ENCODE data around the gene ZNF680. TPM values are rescaled to one million over a fixed set of nuclear protein-coding genes. Genes with fewer than 3 reads are reported as not detected.

Gene ZNF680
- total RNA-seq, 3 donors from 2014 or later: 16.2 to 50.3 (median 34.1) TPM

DNA sequence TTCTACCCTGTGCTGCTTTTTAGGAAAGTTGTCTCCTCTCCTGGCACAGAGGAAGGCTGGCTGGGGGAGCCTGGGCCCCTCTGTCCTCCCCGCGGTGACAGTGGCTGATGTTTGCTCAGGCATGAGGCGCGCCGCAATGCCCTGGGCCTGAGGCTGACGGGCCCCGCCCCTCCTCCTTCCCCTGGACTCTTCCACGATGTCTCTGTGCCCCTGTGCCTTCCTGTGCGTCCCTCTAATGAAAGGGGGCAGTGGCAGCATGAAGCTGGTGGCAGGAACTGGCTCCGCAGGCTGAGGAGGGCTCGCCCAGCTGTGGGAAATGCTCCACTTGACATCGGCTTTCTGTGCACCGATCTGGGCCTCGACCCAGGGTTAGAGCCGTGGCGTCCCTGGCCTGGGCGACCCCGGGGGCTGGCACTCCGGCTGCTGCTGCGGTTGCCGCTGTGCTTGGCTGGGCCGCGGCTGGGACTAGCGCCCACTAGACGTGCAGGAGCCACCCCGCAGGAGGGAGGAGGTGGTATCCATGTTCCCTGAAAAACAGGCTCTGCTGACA lies 67.9 kb downstream of the ZNF680 start:
- Histone ChIP-seq H3K36me3 (no peaks in the 10 kb centered on the region), H3K4me1 (no peaks in the 10 kb centered on the region), H3K27ac (peak overlapping the region in 1 of 2 donors; percentile 8), H3K27me3 (no peaks in the 10 kb centered on the region), H3K9me3 (peaks cover 13 to 28% of the 10 kb centered on the region in 2 donors), H3K4me3 (peak overlapping the region; percentile 18 to 58 (median 44))
- peak in 1 of 2 donors; percentile 56 for DNase-seq (ENCODE audit: low spot score in 2 of 2)
- TF ChIP-seq, protein P1, sequence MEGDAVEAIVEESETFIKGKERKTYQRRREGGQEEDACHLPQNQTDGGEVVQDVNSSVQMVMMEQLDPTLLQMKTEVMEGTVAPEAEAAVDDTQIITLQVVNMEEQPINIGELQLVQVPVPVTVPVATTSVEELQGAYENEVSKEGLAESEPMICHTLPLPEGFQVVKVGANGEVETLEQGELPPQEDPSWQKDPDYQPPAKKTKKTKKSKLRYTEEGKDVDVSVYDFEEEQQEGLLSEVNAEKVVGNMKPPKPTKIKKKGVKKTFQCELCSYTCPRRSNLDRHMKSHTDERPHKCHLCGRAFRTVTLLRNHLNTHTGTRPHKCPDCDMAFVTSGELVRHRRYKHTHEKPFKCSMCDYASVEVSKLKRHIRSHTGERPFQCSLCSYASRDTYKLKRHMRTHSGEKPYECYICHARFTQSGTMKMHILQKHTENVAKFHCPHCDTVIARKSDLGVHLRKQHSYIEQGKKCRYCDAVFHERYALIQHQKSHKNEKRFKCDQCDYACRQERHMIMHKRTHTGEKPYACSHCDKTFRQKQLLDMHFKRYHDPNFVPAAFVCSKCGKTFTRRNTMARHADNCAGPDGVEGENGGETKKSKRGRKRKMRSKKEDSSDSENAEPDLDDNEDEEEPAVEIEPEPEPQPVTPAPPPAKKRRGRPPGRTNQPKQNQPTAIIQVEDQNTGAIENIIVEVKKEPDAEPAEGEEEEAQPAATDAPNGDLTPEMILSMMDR (IDR thresholded peaks at IDR 0.05): no peak
- TF ChIP-seq POLR2A (IDR thresholded peaks at IDR 0.05) (no peak), POLR2AphosphoS5 (IDR thresholded peaks at IDR 0.05) (no peak)
- intact Hi-C loops (cut with DNase I; ENCODE audit: low total_unique reads): no loop called here

DNA sequence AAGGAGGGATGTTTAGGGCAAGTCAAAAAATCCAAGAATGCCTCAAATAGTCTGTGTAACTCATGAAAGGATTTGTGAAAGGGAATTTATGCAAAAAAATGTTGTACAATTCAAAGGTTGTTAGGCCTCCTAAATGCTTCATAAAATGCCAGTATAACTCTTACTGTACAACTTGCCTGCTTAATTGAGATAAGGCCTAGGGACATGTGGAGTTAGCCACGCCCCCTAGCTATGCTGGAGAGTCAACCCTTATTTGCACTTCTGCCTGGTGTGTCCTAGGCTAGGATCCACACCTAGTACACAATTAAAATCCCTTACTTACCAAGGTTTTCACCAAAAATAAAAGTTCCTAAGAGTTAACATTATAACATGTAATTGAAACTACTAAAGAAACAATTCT lies 77.2 kb downstream of the ZNF680 start:
- H3K4me1 ChIP-seq: no peaks in the 10 kb centered on the region
- intact Hi-C loops (cut with DNase I; ENCODE audit: low total_unique reads): no loop called here
- no peak for DNase-seq (ENCODE audit: low spot score in 2 of 2)
- H3K27ac ChIP-seq: no peak overlapping the region
- H3K9me3 ChIP-seq: peaks cover 15 to 28% of the 10 kb centered on the region in 2 donors
- TF ChIP-seq, protein P1 (IDR thresholded peaks at IDR 0.05): no peak
- TF ChIP-seq POLR2AphosphoS5 (IDR thresholded peaks at IDR 0.05) (no peak), POLR2A (IDR thresholded peaks at IDR 0.05) (no peak)
- no peaks in the 10 kb centered on the region for H3K27me3 ChIP-seq
- H3K4me3 ChIP-seq: no peak overlapping the region
- no peaks in the 10 kb centered on the region for H3K36me3 ChIP-seq

Other genes starting within 250 kb of the ZNF680 start
- gene ZNF736, start 249.1 kb downstream of the ZNF680 start, total RNA-seq: 10 to 100 TPM; 16.3 to 32.5 (median 28.5) TPM
- gene ZNF107, start 103.1 kb upstream of the ZNF680 start, total RNA-seq: 10 to 100 TPM in 2 of 3 donors, 1 to 10 TPM in 1; 3.7 to 72.7 (median 33.1) TPM
- gene ZNF138, start 231.4 kb upstream of the ZNF680 start, total RNA-seq: 10 to 100 TPM; 10.6 to 40.8 (median 31.1) TPM

Measured in breast epithelium (tissue), 4 donors.